Adrenal gland (tissue), 12 donors: ENCODE data around the gene PTGS2. TPM values are rescaled to one million over a fixed set of nuclear protein-coding genes. Genes with fewer than 3 reads are reported as not detected.
"Not testable (repeated sequence)": the region's sequence is repeated elsewhere in the genome, so short reads cannot be mapped to it uniquely, and the experiment has no call there.

Experiments used
- DNase-seq, 7 donors: peaks; one replicate each; pipeline ENCODE4 v3.0.0-alpha.2; 2019 to 2020
- H3K27ac ChIP-seq, 5 donors: fragments of 200-600 bp; sonication (generic) in 4 of 5; 1 replicate in 3 of 5; 2 replicates in 2 of 5; pipeline versions ENCODE4 v1.5.1 to v1.8.0; 2016 to 2020; ENCODE audit warnings: mild to moderate bottlenecking in 1 of 5
- H3K27me3 ChIP-seq: fragments of 200-600 bp; 2 replicates; pipeline ENCODE4 v1.8.0; 2021
- H3K36me3 ChIP-seq, 2 donors: fragments of 200-600 bp; replicated peaks in 1 of 2; 1 replicate in 1 of 2; 2 replicates in 1 of 2; pipeline versions ENCODE4 v1.5.1 to v1.8.0; 2018 to 2022
- H3K4me1 ChIP-seq, 2 donors: fragments of 200-600 bp; replicated peaks in 1 of 2; 1 replicate in 1 of 2; 2 replicates in 1 of 2; pipeline versions ENCODE4 v1.5.1 to v1.8.0; 2018 to 2021
- H3K4me3 ChIP-seq, 4 donors: fragments of 200-600 bp; sonication (generic) in 3 of 4; one replicate each; pipeline ENCODE4 v1.5.1; 2016 to 2018
- H3K9me3 ChIP-seq, 3 donors: fragments of 200-600 bp; sonication (generic) in 1 of 3; replicated peaks in 1 of 3; 1 replicate in 2 of 3; 2 replicates in 1 of 3; pipeline versions ENCODE4 v1.5.1 to v1.8.0; 2016 to 2021
- POLR2A ChIP-seq, 2 donors: fragments of 450-650 bp; IDR thresholded peaks; one replicate each; pipeline ENCODE4 v1.6.1; 2017; ENCODE audit warnings: antibody characterized with exemption in 2 of 2, mild to moderate bottlenecking in 2 of 2, moderate library complexity in 1 of 2
- WGBS, 4 donors: extraction: QIAGEN DNeasy Blood & Tissue Kit in 2 of 4; methylation state at CpG; one replicate each; pipeline versions ENCODE4 v1.1.5 to v1.1.7; 2013 to 2017; 5-methylcytosine and 5-hydroxymethylcytosine counted together
- intact Hi-C, 2 donors: fragments of 100-400 bp; cut with DNase I; formaldehyde crosslinking; loops; one replicate each; pipeline versions ENCODE4 v1.14.1 to v1.15.0; 2022 to 2023
- polyA plus RNA-seq, 3 donors: library from polyadenylated mRNA; stranded (reverse); fragments of 200-250 nt in 2 of 3; fragments of 350-450 nt in 1 of 3; fragmentation: Illumina TruSeq in 1 of 3; extraction: RNeasy Lipid Tissue Mini Kit (QIAGEN cat#74804) in 1 of 3; gene quantifications; one replicate each; pipeline ENCODE4 v1.2.3, GENCODE V29; 2013 to 2014
- total RNA-seq, 9 donors: library from RNA; depleted of rRNA in 4 of 9; stranded (reverse); fragments of >200 nt in 4 of 9; fragments of 120-200 nt in 1 of 9; fragmentation: NEBNext Ultra II Directional in 1 of 9; extraction: Animal tissue kit (Norgen Biotek cat#: 25700) in 1 of 9; gene quantifications; one replicate each; pipeline versions ENCODE4 v1.1.0 to v1.2.4, GENCODE V29; 2013 to 2023
- TF ChIP-seq, protein P1 (sequence below), 6 experiments: fragments of 450-650 bp in 4 of 6; fragments of 200-600 bp in 2 of 6; sonication (generic) in 1 of 6; IDR thresholded peaks; 1 replicate in 5 of 6; 2 replicates in 1 of 6; pipeline versions ENCODE4 v1.5.1 to v1.8.0; 2016 to 2021; ENCODE audit warnings: antibody characterized with exemption in 6 of 6, mild to moderate bottlenecking in 2 of 6, moderate library complexity in 1 of 6
- donor health status: healthy with polysubstance abuse.
- donor health status: Bipolar disorder and iron deficiency.
- donor health status: DM: yes; HTN: yes; CAD: no.
- donor health status: DM: no; HTN: no; CAD: no.
- donor health status: DM: no; HTN: no; CAD: no.
- donor health status: DM: yes; HTN: yes; CAD: no.

PTGS2 gene
- total and polyA plus RNA-seq, 12 donors: 0.77 to 21.5 (median 3.0) TPM

DNA sequence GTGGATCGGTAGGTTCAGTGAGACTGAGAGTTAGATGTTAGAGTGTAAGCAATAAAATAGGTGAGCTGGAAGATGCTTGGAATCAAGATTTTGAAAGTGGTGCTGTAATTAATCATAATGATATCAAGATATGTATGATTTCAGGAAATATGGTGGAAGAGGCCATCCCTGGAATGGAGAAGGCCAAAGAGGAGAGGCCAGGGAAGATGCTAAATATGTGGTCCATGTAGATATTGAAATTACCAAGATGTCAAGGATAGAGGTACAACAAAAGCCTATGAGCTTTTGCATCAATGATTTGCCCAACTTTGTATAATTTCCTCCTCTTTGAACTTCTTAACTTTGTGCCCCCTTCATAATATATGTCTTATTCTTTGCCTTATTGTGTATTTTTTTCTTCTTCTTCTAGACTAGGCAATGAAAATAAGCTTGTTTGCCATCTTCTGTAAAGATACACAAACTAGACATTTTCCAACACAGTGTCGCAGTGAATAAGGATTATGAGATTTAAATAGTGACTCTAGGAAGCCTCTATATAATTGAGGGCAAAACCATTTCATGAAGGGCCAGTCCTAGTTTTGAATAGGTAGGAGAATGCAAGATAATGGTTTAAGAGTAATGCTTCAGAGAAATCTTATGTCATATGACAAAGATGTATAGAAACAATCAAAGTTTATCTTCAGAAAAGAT is 8.9 kb downstream of the PTGS2 start:
- Histone ChIP-seq H3K27ac (no peak overlapping the region), H3K27me3 (no peaks in the 10 kb centered on the region), H3K4me3 (no peak overlapping the region), H3K4me1 (no peaks in the 10 kb centered on the region), H3K9me3 (no peaks in the 10 kb centered on the region), H3K36me3 (peaks cover 0 to 4% of the 10 kb centered on the region in 2 donors)
- TF ChIP-seq POLR2A (IDR thresholded peaks at IDR 0.05): no peak
- TF ChIP-seq, protein P1, sequence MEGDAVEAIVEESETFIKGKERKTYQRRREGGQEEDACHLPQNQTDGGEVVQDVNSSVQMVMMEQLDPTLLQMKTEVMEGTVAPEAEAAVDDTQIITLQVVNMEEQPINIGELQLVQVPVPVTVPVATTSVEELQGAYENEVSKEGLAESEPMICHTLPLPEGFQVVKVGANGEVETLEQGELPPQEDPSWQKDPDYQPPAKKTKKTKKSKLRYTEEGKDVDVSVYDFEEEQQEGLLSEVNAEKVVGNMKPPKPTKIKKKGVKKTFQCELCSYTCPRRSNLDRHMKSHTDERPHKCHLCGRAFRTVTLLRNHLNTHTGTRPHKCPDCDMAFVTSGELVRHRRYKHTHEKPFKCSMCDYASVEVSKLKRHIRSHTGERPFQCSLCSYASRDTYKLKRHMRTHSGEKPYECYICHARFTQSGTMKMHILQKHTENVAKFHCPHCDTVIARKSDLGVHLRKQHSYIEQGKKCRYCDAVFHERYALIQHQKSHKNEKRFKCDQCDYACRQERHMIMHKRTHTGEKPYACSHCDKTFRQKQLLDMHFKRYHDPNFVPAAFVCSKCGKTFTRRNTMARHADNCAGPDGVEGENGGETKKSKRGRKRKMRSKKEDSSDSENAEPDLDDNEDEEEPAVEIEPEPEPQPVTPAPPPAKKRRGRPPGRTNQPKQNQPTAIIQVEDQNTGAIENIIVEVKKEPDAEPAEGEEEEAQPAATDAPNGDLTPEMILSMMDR (IDR thresholded peaks at IDR 0.05): no peak
- WGBS, 4 donors: 85 to 95% (median 87%) methylated on average over 2 of the region's 2 CpGs
- intact Hi-C loops: no loop called here
- DNase-seq: no peak

DNA sequence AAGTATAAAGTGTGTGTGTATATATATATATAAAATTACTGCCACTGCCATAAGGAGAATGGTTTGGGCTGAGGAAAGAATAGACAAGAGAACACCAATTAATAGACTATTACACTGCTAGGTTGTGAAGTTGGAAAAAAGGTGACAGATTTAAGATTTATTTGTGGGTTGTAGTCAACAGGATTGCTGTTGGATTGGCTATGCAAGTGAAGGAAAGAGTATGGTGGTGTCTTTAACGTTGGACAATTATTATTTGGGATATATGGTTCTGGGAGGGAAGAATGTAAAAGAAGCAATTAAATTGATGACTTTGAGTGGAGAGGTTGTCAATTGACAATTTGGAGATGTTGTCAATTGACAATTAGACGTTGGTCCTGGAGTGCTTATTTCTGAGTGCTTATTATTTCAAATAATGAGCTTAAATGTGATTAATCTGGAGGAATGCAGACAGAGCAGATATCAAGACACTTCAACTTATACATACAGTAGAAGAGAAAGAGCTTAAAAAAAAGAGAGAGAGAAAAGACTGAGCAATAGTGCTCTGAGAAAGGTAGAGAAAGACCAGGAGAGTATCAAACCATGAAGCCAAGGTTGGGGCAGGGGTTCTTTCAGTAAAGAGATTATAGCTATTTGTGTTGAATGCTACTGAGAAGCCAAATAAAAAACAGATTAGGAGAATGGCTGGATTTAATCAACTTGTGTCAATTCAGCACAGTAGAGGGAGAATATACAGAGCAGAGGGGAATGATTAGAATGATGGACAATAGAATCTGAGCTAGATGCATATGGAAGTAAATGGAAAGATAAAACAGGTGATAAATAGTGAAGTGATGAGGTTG is 9.7 kb downstream of the PTGS2 start:
- no peak for DNase-seq
- H3K4me1 ChIP-seq: no peaks in the 10 kb centered on the region
- intact Hi-C loops: no loop called here
- no peak overlapping the region for H3K4me3 ChIP-seq
- WGBS, 4 donors: 51 to 57% (median 55%) methylated on average over 2 of the region's 2 CpGs
- H3K9me3 ChIP-seq: no peaks in the 10 kb centered on the region
- H3K27me3 ChIP-seq: no peaks in the 10 kb centered on the region
- no peak for TF ChIP-seq POLR2A (IDR thresholded peaks at IDR 0.05)
- TF ChIP-seq, protein P1 (IDR thresholded peaks at IDR 0.05): no peak
- H3K27ac ChIP-seq: no peak overlapping the region
- H3K36me3 ChIP-seq: peaks cover 0 to 4% of the 10 kb centered on the region in 2 donors

DNA sequence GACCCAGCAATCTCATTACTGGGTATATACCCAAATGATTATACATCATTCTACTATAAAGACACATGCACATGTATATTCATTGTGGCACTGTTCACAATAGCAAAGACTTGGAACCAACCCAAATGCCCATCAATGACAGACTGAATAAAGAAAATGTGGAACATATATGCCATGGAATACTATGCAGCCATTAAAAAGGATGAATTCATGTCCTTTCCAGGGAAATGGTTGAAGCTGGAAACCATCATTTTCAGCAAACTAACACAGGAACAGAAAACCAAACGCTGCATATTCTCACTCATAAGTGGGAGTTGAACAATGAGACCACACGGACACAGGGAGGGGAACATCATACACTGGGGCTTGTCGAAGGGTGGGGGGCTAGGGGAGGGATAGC is 10.4 kb downstream of the PTGS2 start:
- 70 to 90% (median 84%) methylated on average over 3 of the region's 3 CpGs for WGBS, 4 donors
- DNase-seq, H3K9me3 ChIP-seq, H3K36me3 ChIP-seq, H3K27me3 ChIP-seq, intact Hi-C loops, H3K4me3 ChIP-seq, H3K4me1 ChIP-seq, H3K27ac ChIP-seq: not testable (repeated sequence)

DNA sequence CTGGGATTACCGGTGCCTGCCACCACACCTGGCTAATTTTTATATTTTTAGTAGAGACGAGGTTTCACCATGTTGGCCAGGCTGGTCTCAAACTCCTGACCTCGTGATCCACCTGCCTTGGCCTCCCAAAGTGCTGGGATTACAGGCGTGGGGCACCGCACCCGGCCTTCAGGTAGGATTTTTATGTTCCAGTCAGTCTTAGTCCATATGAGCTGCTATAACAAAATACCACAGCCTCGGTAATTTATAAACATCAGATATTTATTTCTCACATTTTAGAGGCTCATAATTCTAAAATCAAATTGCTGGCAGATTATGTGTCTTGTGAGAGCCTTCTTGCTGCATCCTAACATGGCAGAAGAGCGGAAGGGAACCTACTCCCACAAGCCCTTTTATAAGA is 16.0 kb downstream of the PTGS2 start:
- H3K4me3 ChIP-seq, H3K27ac ChIP-seq, intact Hi-C loops, H3K36me3 ChIP-seq, H3K4me1 ChIP-seq, H3K27me3 ChIP-seq, DNase-seq, H3K9me3 ChIP-seq: not testable (repeated sequence)
- 81 to 90% (median 89%) methylated on average over 8 of the region's 8 CpGs for WGBS, 4 donors

DNA sequence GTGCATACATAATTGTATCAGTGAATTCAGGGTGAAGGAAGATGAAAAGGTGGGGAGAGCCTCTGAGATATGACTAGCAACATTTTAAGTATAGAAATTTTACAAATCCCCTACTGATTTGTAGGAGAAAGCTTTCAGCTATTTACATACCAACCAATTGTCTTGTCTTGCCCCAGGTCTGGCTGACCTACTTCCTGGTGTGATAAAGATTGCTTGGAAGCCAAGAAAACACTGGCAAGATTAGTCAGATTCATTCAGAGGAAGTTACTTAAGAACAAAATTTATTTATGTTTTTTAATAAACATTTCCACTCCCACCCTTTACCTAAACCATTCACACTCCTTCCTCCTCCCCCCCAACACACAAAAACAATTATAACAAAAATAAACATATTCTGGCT is 17.5 kb downstream of the PTGS2 start:
- Histone ChIP-seq H3K4me3 (no peak overlapping the region), H3K36me3 (no peaks in the 10 kb centered on the region), H3K27me3 (no peaks in the 10 kb centered on the region), H3K4me1 (peaks cover 0 to 5% of the 10 kb centered on the region in 2 donors), H3K27ac (no peak overlapping the region), H3K9me3 (no peaks in the 10 kb centered on the region)
- TF ChIP-seq POLR2A (IDR thresholded peaks at IDR 0.05): no peak
- DNase-seq: peak in 1 of 7 donors; percentile 19
- intact Hi-C loops: no loop called here
